GM19324 (cell line): ENCODE measurements around the gene IZUMO1.
"Not testable (repeated sequence)": the region's sequence is repeated elsewhere in the genome, so short reads cannot be mapped to it uniquely, and the experiment has no call there.

ENCODE experiments used
- ATAC-seq: cut with Tn5 transposase; IDR thresholded peaks from one replicate; pipeline ENCODE4 v1.9.1; 2021; ENCODE audit warnings: mild to moderate bottlenecking, moderate library complexity; ENCODE audit not compliant: unreplicated experiment, low FRiP score

Gene IZUMO1

GRCh38 chr19:48714759-48715675 lies 31.7 kb downstream of the IZUMO1 start:
- no peak for ATAC-seq

- ATAC-seq = peak; percentile 89
Measured at GRCh38 chr19:48713864-48714755, 32.6 kb downstream of the IZUMO1 start.

GRCh38 chr19:48713041-48713863 lies 33.5 kb downstream of the IZUMO1 start:
- no peak for ATAC-seq

- ATAC-seq = no peak
Measured at GRCh38 chr19:48711106-48711662, 35.5 kb downstream of the IZUMO1 start.

- ATAC-seq = no peak
Measured at GRCh38 chr19:48708471-48708870, 38.2 kb downstream of the IZUMO1 start.

- ATAC-seq = no peak
Measured at GRCh38 chr19:48705431-48705830, 41.3 kb downstream of the IZUMO1 start.

- ATAC-seq = no peak
Measured at GRCh38 chr19:48703316-48703715, 43.4 kb downstream of the IZUMO1 start.

- ATAC-seq = no peak
Measured at GRCh38 chr19:48702701-48703100, 44.0 kb downstream of the IZUMO1 start.

- no peak for ATAC-seq
Measured at GRCh38 chr19:48698046-48698445, 48.7 kb downstream of the IZUMO1 start.

GRCh38 chr19:48696353-48697010 lies 50.2 kb downstream of the IZUMO1 start:
- ATAC-seq = no peak

- ATAC-seq = no peak
Measured at GRCh38 chr19:48695743-48696352, 50.9 kb downstream of the IZUMO1 start, which contains the start of gene FUT2. TSS of gene FUT2 (plus strand) at chr19:48695971. CDS start at chr19:48702957, 6,986 bp downstream.

- ATAC-seq = not testable (repeated sequence)
Measured at GRCh38 chr19:48693629-48694028, 53.1 kb downstream of the IZUMO1 start.
